DOHH2 (cell line): Measurements from ENCODE around the gene CCBE1.

Source experiments
- H3F3A ChIP-seq: fragments of 200-600 bp; sonication (generic), shearing (Covaris generic); 2 replicates; pipeline ENCODE4 v1.6.0; 2016; ENCODE audit warnings: antibody characterized with exemption, mild to moderate bottlenecking; ENCODE audit not compliant: control insufficient read depth, insufficient read depth
- H3K27ac ChIP-seq: fragments of 200-600 bp; sonication (generic); 2 replicates; pipeline ENCODE4 v1.5.1; 2014; ENCODE audit warnings: low read depth, mild to moderate bottlenecking, low read length, moderate library complexity
- H3K27me3 ChIP-seq: fragments of 200-600 bp; sonication (generic); 2 replicates; pipeline ENCODE4 v1.6.1; 2014; ENCODE audit warnings: mild to moderate bottlenecking, low read length, mixed read lengths; ENCODE audit not compliant: control insufficient read depth
- H3K36me3 ChIP-seq: fragments of 200-600 bp; sonication (generic); 2 replicates; pipeline ENCODE4 v1.6.1; 2014; ENCODE audit warnings: mild to moderate bottlenecking, low read length, moderate library complexity, mixed read lengths; ENCODE audit not compliant: control insufficient read depth
- H3K4me1 ChIP-seq: fragments of 200-600 bp; sonication (generic); 2 replicates; pipeline ENCODE4 v1.6.1; 2014; ENCODE audit warnings: mild to moderate bottlenecking, low read length, mixed read lengths; ENCODE audit not compliant: control insufficient read depth
- H3K4me2 ChIP-seq: fragments of 200-600 bp; sonication (generic); 2 replicates; pipeline ENCODE4 v1.6.0; 2014; ENCODE audit warnings: mild to moderate bottlenecking, low read length, moderate library complexity
- H3K4me3 ChIP-seq: fragments of 200-600 bp; sonication (generic); 2 replicates; pipeline ENCODE4 v1.5.1; 2014; ENCODE audit warnings: mild to moderate bottlenecking, low read length, mixed read lengths
- H3K79me2 ChIP-seq: fragments of 200-600 bp; sonication (generic); 2 replicates; pipeline ENCODE4 v1.6.1; 2014; ENCODE audit warnings: mild to moderate bottlenecking, low read length, mixed read lengths; ENCODE audit not compliant: control insufficient read depth
- H3K9me2 ChIP-seq: fragments of 200-600 bp; sonication (generic); replicated peaks from 2 replicates; pipeline ENCODE4 v1.6.1; 2014; ENCODE audit warnings: mild to moderate bottlenecking, low read length, mixed read lengths; ENCODE audit not compliant: control insufficient read depth
- H3K9me3 ChIP-seq: fragments of 200-600 bp; sonication (generic); 2 replicates; pipeline ENCODE4 v1.6.1; 2014; ENCODE audit warnings: antibody characterized with exemption, low read length, mixed read lengths; ENCODE audit not compliant: control insufficient read depth, insufficient read depth
- H4K20me1 ChIP-seq: fragments of 200-600 bp; sonication (generic); 2 replicates; pipeline ENCODE4 v1.6.0; 2014; ENCODE audit warnings: low read depth, mild to moderate bottlenecking, antibody characterized with exemption, low read length, moderate library complexity; ENCODE audit not compliant: control insufficient read depth, insufficient read depth
- CTCF ChIP-seq: fragments of 200-600 bp; sonication (generic); IDR thresholded peaks from one replicate; pipeline ENCODE4 v1.5.1; 2014; ENCODE audit warnings: antibody characterized with exemption, mild to moderate bottlenecking, low read depth, low read length; ENCODE audit not compliant: poor library complexity, severe bottlenecking
- EZH2phosphoT487 ChIP-seq: fragments of 200-600 bp; sonication (generic); IDR thresholded peaks from 2 replicates; pipeline ENCODE4 v1.6.1; 2017; ENCODE audit warnings: borderline replicate concordance, mild to moderate bottlenecking, antibody characterized with exemption, low read length, moderate library complexity, mixed read lengths

Gene CCBE1

GRCh38 chr18:59501920-59502273 is 195.3 kb downstream of the CCBE1 start:
- no peaks in the 10 kb centered on the region for H3F3A ChIP-seq
- H3K4me1 ChIP-seq, result no peaks in the 10 kb centered on the region
- H3K9me3 ChIP-seq, result no peaks in the 10 kb centered on the region
- H3K36me3 ChIP-seq, result no peaks in the 10 kb centered on the region
- TF ChIP-seq EZH2phosphoT487, result no peak
- no peak for TF ChIP-seq CTCF
- H3K27me3 ChIP-seq, result no peaks in the 10 kb centered on the region
- H3K9me2 ChIP-seq, result no peaks in the 10 kb centered on the region
- no peak overlapping the region for H3K27ac ChIP-seq
- H3K4me3 ChIP-seq, result no peak overlapping the region
- H4K20me1 ChIP-seq, result no peaks in the 10 kb centered on the region
- H3K4me2 ChIP-seq, result no peak overlapping the region
- H3K79me2 ChIP-seq, result no peaks in the 10 kb centered on the region

DNA sequence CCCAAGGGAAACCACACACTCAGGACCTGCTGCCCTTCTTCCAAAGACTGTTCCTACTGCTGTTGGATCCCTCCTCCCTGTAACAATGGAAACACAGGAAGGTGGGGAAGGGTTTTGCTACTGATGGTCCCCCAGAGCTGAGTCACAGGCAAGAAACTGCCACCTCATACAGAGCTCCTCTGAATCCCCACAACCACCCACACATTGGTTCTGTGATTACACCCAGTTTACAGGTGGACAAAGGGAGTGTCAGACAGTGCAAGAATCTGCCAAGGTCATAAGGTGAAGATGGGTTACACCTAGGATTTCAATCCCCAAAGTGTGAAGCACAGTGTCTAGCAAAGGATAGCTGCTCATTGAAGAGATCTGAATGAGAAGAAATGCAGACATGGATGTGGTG is 196.5 kb downstream of the CCBE1 start:
- H3K4me3 ChIP-seq, result no peak overlapping the region
- TF ChIP-seq EZH2phosphoT487 (no peak), CTCF (no peak)
- no peaks in the 10 kb centered on the region for H3K79me2 ChIP-seq
- no peak overlapping the region for H3K4me2 ChIP-seq
- H3K36me3 ChIP-seq, result no peaks in the 10 kb centered on the region
- H3K27me3 ChIP-seq, result no peaks in the 10 kb centered on the region
- H3K9me2 ChIP-seq, result no peaks in the 10 kb centered on the region
- no peaks in the 10 kb centered on the region for H3K9me3 ChIP-seq
- no peaks in the 10 kb centered on the region for H3K4me1 ChIP-seq
- H3F3A ChIP-seq, result no peaks in the 10 kb centered on the region
- H4K20me1 ChIP-seq, result no peaks in the 10 kb centered on the region
- no peak overlapping the region for H3K27ac ChIP-seq

DNA sequence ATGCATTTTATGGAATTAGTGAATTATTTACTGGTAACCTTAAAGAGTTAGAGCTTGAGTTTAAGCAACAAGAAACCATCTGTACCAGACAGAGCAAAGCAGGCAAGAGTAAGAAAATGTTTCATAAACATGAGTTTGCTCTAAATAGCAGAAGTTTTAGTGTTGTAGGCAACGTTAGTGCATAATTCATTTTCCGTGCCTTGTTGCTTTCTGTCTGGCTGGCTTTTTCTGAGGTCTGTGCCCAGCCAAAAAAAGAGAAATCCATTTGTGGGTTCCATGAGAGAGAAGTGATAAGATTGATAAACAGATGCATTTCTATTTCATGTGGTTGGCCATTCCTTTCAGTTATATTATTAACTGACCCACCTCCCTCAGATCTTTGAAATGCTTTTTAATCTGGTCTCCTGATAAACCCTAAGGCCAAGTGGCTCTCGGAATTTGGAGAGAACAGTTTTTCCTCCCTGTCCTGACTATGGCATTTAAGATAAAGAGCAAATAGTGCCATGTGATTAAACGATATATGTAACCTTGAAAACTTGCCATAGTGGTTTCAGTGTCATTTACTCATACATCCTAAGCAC is 198.6 kb downstream of the CCBE1 start:
- Histone ChIP-seq H3K27ac (no peak overlapping the region), H3K4me2 (no peak overlapping the region), H3K36me3 (no peaks in the 10 kb centered on the region), H3K79me2 (no peaks in the 10 kb centered on the region), H3F3A (no peaks in the 10 kb centered on the region), H3K27me3 (no peaks in the 10 kb centered on the region), H3K4me1 (no peaks in the 10 kb centered on the region), H3K9me3 (no peaks in the 10 kb centered on the region), H3K9me2 (no peaks in the 10 kb centered on the region), H3K4me3 (no peak overlapping the region), H4K20me1 (no peaks in the 10 kb centered on the region)
- TF ChIP-seq CTCF, result no peak
- TF ChIP-seq EZH2phosphoT487, result no peak
